ENCODE measurements around the gene ARIH2.
A peak's percentile ranks its signal among the peaks of the same experiment; 100 is the strongest.

Gene ARIH2

GRCh38 chr3:48989796-48990635 lies 71.4 kb downstream of the ARIH2 start, which contains the start of gene P4HTM:
Gene P4HTM, plus strand, starts transcription at chr3:48990241. Its CDS starts 16 bp downstream, at chr3:48990257.
- WGBS (ENCODE audit: extremely low coverage, insufficient coverage, low lambda C conversion rate), result no CpG with 5 or more reads among the region's 91 CpGs
- Histone ChIP-seq H3K4ac (ENCODE audit: low read depth, low read length) (peak within 1 kb of the TSS; percentile 17), H4K5ac (ENCODE audit: low read length) (peak within 1 kb of the TSS; percentile 90), H3K56ac (ENCODE audit: low read length) (peak within 1 kb of the TSS; percentile 92), H3K23ac (ENCODE audit: low read length) (peak within 1 kb of the TSS; percentile 80), H3K18ac (ENCODE audit: low read length) (peak within 1 kb of the TSS; percentile 22), H2BK15ac (replicated peaks; ENCODE audit: low read depth) (no peak within 1 kb of the TSS), H3K27ac (ENCODE audit: low read depth, low read length) (peak within 1 kb of the TSS; percentile 69), H2AK5ac (ENCODE audit: low read length) (no peak within 1 kb of the TSS), H3K4me2 (ENCODE audit: low read length) (peak within 1 kb of the TSS; percentile 92), H3K4me1 (ENCODE audit: control insufficient read depth, low read depth, low read length) (peaks cover 3% of the 10 kb centered on the region), H3K4me3 (ENCODE audit: low read length) (peak within 1 kb of the TSS; percentile 67), H3K79me1 (ENCODE audit: low read length) (peaks cover 6% of the 10 kb centered on the region), H3K27me3 (ENCODE audit: insufficient read depth, low read length, poor library complexity) (no peaks in the 10 kb centered on the region), H4K8ac (ENCODE audit: low read depth, low read length) (peak within 1 kb of the TSS; percentile 68), H2BK5ac (ENCODE audit: low read length) (no peak within 1 kb of the TSS), H3K9ac (ENCODE audit: low read length) (peak within 1 kb of the TSS; percentile 91), H2BK120ac (ENCODE audit: low read depth, low read length) (no peak within 1 kb of the TSS), H3K79me2 (ENCODE audit: control insufficient read depth, insufficient read depth, low read length) (peaks cover 3% of the 10 kb centered on the region), H3K36me3 (ENCODE audit: control insufficient read depth, insufficient read depth, low read length) (peaks cover under 1% of the 10 kb centered on the region)
- DNase-seq, result peak; percentile 93

- H3K27ac ChIP-seq (ENCODE audit: low read depth, low read length), result no peak overlapping the region
- H2BK5ac ChIP-seq (ENCODE audit: low read length), result no peak overlapping the region
These were observed 72.2 kb downstream of the ARIH2 start for GRCh38 chr3:48990636-48991469.

GRCh38 chr3:48991851-48992545 lies 73.4 kb downstream of the ARIH2 start:
- WGBS (ENCODE audit: extremely low coverage, insufficient coverage, low lambda C conversion rate), result no CpG with 5 or more reads among the region's 5 CpGs

More at GRCh38 chr3:48990636-48991469, 72.2 kb downstream of the ARIH2 start:
- H3K9ac ChIP-seq (ENCODE audit: low read length), result peak overlapping the region; percentile 91
- H3K4me2 ChIP-seq (ENCODE audit: low read length), result peak overlapping the region; percentile 92
- H4K8ac ChIP-seq (ENCODE audit: low read depth, low read length), result peak overlapping the region; percentile 68
- H2AK5ac ChIP-seq (ENCODE audit: low read length), result no peak overlapping the region
- H3K4me3 ChIP-seq (ENCODE audit: low read length), result peak overlapping the region; percentile 67
- peaks cover 3% of the 10 kb centered on the region for H3K79me2 ChIP-seq (ENCODE audit: control insufficient read depth, insufficient read depth, low read length)
- H3K27me3 ChIP-seq (ENCODE audit: insufficient read depth, low read length, poor library complexity), result no peaks in the 10 kb centered on the region
- peak; percentile 66 for DNase-seq
- no peak overlapping the region for H2BK120ac ChIP-seq (ENCODE audit: low read depth, low read length)
- H4K5ac ChIP-seq (ENCODE audit: low read length), result peak overlapping the region; percentile 90
- peaks cover 3% of the 10 kb centered on the region for H3K4me1 ChIP-seq (ENCODE audit: control insufficient read depth, low read depth, low read length)
- H2BK15ac ChIP-seq (replicated peaks; ENCODE audit: low read depth), result no peak overlapping the region
- peak overlapping the region; percentile 22 for H3K18ac ChIP-seq (ENCODE audit: low read length)
- peaks cover 6% of the 10 kb centered on the region for H3K79me1 ChIP-seq (ENCODE audit: low read length)
- no peak overlapping the region for H3K23ac ChIP-seq (ENCODE audit: low read length)
- H3K56ac ChIP-seq (ENCODE audit: low read length), result peak overlapping the region; percentile 92
- whole genome bisulfite sequencing (ENCODE audit: extremely low coverage, insufficient coverage, low lambda C conversion rate), result no CpG with 5 or more reads among the region's 40 CpGs
- H3K36me3 ChIP-seq (ENCODE audit: control insufficient read depth, insufficient read depth, low read length), result no peaks in the 10 kb centered on the region
- H3K4ac ChIP-seq (ENCODE audit: low read depth, low read length), result peak overlapping the region; percentile 17

GRCh38 chr3:48993834-48994233 lies 75.2 kb downstream of the ARIH2 start:
- no peak for DNase-seq
- no peak overlapping the region for H4K5ac ChIP-seq (ENCODE audit: low read length)
- H2BK5ac ChIP-seq (ENCODE audit: low read length), result no peak overlapping the region

More at GRCh38 chr3:48991851-48992545, 73.4 kb downstream of the ARIH2 start:
- Histone ChIP-seq H2BK15ac (replicated peaks; ENCODE audit: low read depth) (no peak overlapping the region), H3K9ac (ENCODE audit: low read length) (no peak overlapping the region), H3K4me3 (ENCODE audit: low read length) (no peak overlapping the region), H2BK120ac (ENCODE audit: low read depth, low read length) (no peak overlapping the region), H2BK5ac (ENCODE audit: low read length) (no peak overlapping the region), H3K4me1 (ENCODE audit: control insufficient read depth, low read depth, low read length) (peaks cover 3% of the 10 kb centered on the region), H3K27ac (ENCODE audit: low read depth, low read length) (no peak overlapping the region), H4K8ac (ENCODE audit: low read depth, low read length) (no peak overlapping the region), H3K23ac (ENCODE audit: low read length) (no peak overlapping the region), H3K79me1 (ENCODE audit: low read length) (peaks cover 6% of the 10 kb centered on the region), H4K5ac (ENCODE audit: low read length) (no peak overlapping the region), H2AK5ac (ENCODE audit: low read length) (no peak overlapping the region), H3K4ac (ENCODE audit: low read depth, low read length) (no peak overlapping the region), H3K56ac (ENCODE audit: low read length) (peak overlapping the region; percentile 92), H3K36me3 (ENCODE audit: control insufficient read depth, insufficient read depth, low read length) (no peaks in the 10 kb centered on the region), H3K18ac (ENCODE audit: low read length) (no peak overlapping the region), H3K4me2 (ENCODE audit: low read length) (no peak overlapping the region), H3K79me2 (ENCODE audit: control insufficient read depth, insufficient read depth, low read length) (peaks cover 3% of the 10 kb centered on the region), H3K27me3 (ENCODE audit: insufficient read depth, low read length, poor library complexity) (no peaks in the 10 kb centered on the region)
- no peak for DNase-seq

GRCh38 chr3:48996640-48997039 lies 78.0 kb downstream of the ARIH2 start:
- H4K5ac ChIP-seq (ENCODE audit: low read length), result no peak overlapping the region
- H3K4ac ChIP-seq (ENCODE audit: low read depth, low read length), result no peak overlapping the region
- no peak overlapping the region for H2BK5ac ChIP-seq (ENCODE audit: low read length)
- H3K4me1 ChIP-seq (ENCODE audit: control insufficient read depth, low read depth, low read length), result no peaks in the 10 kb centered on the region
- no peak overlapping the region for H2BK120ac ChIP-seq (ENCODE audit: low read depth, low read length)
- no peak overlapping the region for H4K8ac ChIP-seq (ENCODE audit: low read depth, low read length)
- H2AK5ac ChIP-seq (ENCODE audit: low read length), result no peak overlapping the region
- H3K4me3 ChIP-seq (ENCODE audit: low read length), result no peak overlapping the region
- H3K23ac ChIP-seq (ENCODE audit: low read length), result no peak overlapping the region
- no peak overlapping the region for H3K9ac ChIP-seq (ENCODE audit: low read length)
- H3K79me1 ChIP-seq (ENCODE audit: low read length), result peaks cover under 1% of the 10 kb centered on the region
- H3K27me3 ChIP-seq (ENCODE audit: insufficient read depth, low read length, poor library complexity), result no peaks in the 10 kb centered on the region
- H3K79me2 ChIP-seq (ENCODE audit: control insufficient read depth, insufficient read depth, low read length), result no peaks in the 10 kb centered on the region
- WGBS (ENCODE audit: extremely low coverage, insufficient coverage, low lambda C conversion rate), result no CpG with 5 or more reads among the region's 8 CpGs
- no peak overlapping the region for H3K56ac ChIP-seq (ENCODE audit: low read length)
- H3K36me3 ChIP-seq (ENCODE audit: control insufficient read depth, insufficient read depth, low read length), result no peaks in the 10 kb centered on the region
- no peak for DNase-seq
- no peak overlapping the region for H3K27ac ChIP-seq (ENCODE audit: low read depth, low read length)
- no peak overlapping the region for H3K4me2 ChIP-seq (ENCODE audit: low read length)
- no peak overlapping the region for H3K18ac ChIP-seq (ENCODE audit: low read length)
- H2BK15ac ChIP-seq (replicated peaks; ENCODE audit: low read depth), result no peak overlapping the region

More at GRCh38 chr3:48993834-48994233, 75.2 kb downstream of the ARIH2 start:
- Histone ChIP-seq H2BK15ac (replicated peaks; ENCODE audit: low read depth) (no peak overlapping the region), H3K27me3 (ENCODE audit: insufficient read depth, low read length, poor library complexity) (no peaks in the 10 kb centered on the region), H3K23ac (ENCODE audit: low read length) (no peak overlapping the region), H3K18ac (ENCODE audit: low read length) (no peak overlapping the region), H3K9ac (ENCODE audit: low read length) (no peak overlapping the region), H3K27ac (ENCODE audit: low read depth, low read length) (no peak overlapping the region), H4K8ac (ENCODE audit: low read depth, low read length) (no peak overlapping the region), H2BK120ac (ENCODE audit: low read depth, low read length) (no peak overlapping the region), H3K79me2 (ENCODE audit: control insufficient read depth, insufficient read depth, low read length) (peaks cover 3% of the 10 kb centered on the region), H2AK5ac (ENCODE audit: low read length) (no peak overlapping the region), H3K4me3 (ENCODE audit: low read length) (no peak overlapping the region), H3K79me1 (ENCODE audit: low read length) (peaks cover 6% of the 10 kb centered on the region), H3K56ac (ENCODE audit: low read length) (no peak overlapping the region), H3K4me1 (ENCODE audit: control insufficient read depth, low read depth, low read length) (peaks cover 3% of the 10 kb centered on the region), H3K4me2 (ENCODE audit: low read length) (no peak overlapping the region), H3K4ac (ENCODE audit: low read depth, low read length) (no peak overlapping the region), H3K36me3 (ENCODE audit: control insufficient read depth, insufficient read depth, low read length) (no peaks in the 10 kb centered on the region)
